Activated CD4-positive, alpha-beta memory T cell treated with anti-CD3 and anti-CD28 coated beads for 36 hours (primary cell): Measurements from ENCODE around the gene UBALD2. TPM values are rescaled to one million over a fixed set of nuclear protein-coding genes. Genes with fewer than 3 reads are reported as not detected.
"Not testable (repeated sequence)": the region's sequence is repeated elsewhere in the genome, so short reads cannot be mapped to it uniquely, and the experiment has no call there.

Experiments used
- CTCF ChIA-PET: fragments of 350-600 bp; sonication (Branson Sonifier 250); formaldehyde crosslinking; loops from one replicate; lab custom pipeline; 2021; ENCODE audit warnings: antibody characterized with exemption, inconsistent platforms; lab: Charles Lee
- POLR2A ChIA-PET: fragments of 350-600 bp; sonication (Branson Sonifier 250); formaldehyde crosslinking; loops from one replicate; lab custom pipeline; 2021; ENCODE audit warnings: antibody characterized with exemption; lab: Charles Lee
- DNase-seq: peaks from one replicate; pipeline ENCODE4 v3.0.0-alpha.2; 2020
- H3K27ac Mint-ChIP-seq: one replicate; pipeline ENCODE4 v1.8.0; 2021; ENCODE audit warnings: mixed read lengths
- H3K27me3 Mint-ChIP-seq: one replicate; pipeline ENCODE4 v1.8.0; 2021; ENCODE audit warnings: mixed read lengths
- H3K36me3 Mint-ChIP-seq: one replicate; pipeline ENCODE4 v1.8.0; 2021; ENCODE audit warnings: mixed read lengths
- H3K4me1 Mint-ChIP-seq: one replicate; pipeline ENCODE4 v1.8.0; 2021; ENCODE audit warnings: low read depth, mixed read lengths
- H3K4me3 Mint-ChIP-seq: one replicate; pipeline ENCODE4 v1.8.0; 2021; ENCODE audit warnings: mild to moderate bottlenecking, mixed read lengths
- H3K9me3 Mint-ChIP-seq: one replicate; pipeline ENCODE4 v1.8.0; 2021; ENCODE audit warnings: mixed read lengths
- intact Hi-C: fragments of 100-400 bp; cut with micrococcal nuclease; formaldehyde crosslinking; loops from one replicate; pipeline ENCODE4 v1.15.1; 2023
- total RNA-seq, 2 experiments: library from RNA; stranded (reverse); gene quantifications; one replicate each; pipeline ENCODE4 v1.2.3, GENCODE V29; 2021

The UBALD2 gene
- total RNA-seq, 2 experiments from 2014 or later, result 317 TPM

DNA sequence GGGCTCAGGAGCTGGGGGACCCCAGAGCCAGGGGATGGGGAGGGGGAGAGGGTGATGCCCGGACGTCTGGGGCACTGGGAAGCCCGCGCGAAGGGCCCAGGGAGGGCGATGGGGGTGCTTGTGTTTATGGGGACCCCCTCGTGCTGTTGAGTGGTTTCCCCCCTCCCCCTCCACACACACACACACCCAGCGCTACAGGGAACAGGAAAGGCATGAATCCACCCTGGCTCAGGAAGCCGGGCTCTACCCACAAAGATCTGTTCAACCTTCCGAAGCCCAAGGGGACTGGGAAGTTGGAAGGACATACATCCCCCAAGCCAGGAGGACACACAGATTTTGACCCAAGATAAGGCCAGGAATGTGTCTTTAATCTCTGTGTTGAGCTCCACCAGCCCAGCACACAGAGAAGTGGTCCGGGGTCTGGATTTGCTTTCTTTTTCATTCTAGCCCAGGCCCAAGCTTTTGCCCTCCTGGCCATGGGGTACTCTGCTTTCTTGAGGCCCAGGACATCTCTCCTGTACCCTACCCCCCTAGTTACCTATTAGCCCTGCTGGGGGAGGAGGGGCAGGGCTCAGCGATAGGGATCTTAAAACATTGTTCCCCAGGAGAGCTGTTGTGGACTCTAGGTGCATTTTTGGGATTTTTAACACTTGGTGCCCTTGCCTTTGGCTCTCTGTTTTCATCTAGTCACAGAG lies 1.2 kb downstream of the UBALD2 start:
- ChIA-PET POLR2A (interaction anchor here (0.6 to 12.3 kb wide), 13 partner anchors 9 to 145 kb away, joined by 3 to 298 read pairs (median 7); no protein-coding TSS in a partner anchor), CTCF (interaction anchor here (0.7 to 4.2 kb wide), 5 partner anchors 13 to 145 kb away, joined by 3 to 31 read pairs (median 5); no protein-coding TSS in a partner anchor)
- Mint-ChIP-seq H3K9me3 (no peaks in the 10 kb centered on the region), H3K36me3 (peaks cover 52% of the 10 kb centered on the region), H3K27ac (peak overlapping the region; percentile 97), H3K27me3 (no peaks in the 10 kb centered on the region), H3K4me1 (peaks cover 55% of the 10 kb centered on the region), H3K4me3 (peak overlapping the region; percentile 92)
- DNase-seq, result peak; percentile 43
- intact Hi-C loops, result loop anchor here (5.0 kb wide), 1 partner anchor 471 kb away; the partner anchor contains the start of genes MFSD11 and SRSF2

DNA sequence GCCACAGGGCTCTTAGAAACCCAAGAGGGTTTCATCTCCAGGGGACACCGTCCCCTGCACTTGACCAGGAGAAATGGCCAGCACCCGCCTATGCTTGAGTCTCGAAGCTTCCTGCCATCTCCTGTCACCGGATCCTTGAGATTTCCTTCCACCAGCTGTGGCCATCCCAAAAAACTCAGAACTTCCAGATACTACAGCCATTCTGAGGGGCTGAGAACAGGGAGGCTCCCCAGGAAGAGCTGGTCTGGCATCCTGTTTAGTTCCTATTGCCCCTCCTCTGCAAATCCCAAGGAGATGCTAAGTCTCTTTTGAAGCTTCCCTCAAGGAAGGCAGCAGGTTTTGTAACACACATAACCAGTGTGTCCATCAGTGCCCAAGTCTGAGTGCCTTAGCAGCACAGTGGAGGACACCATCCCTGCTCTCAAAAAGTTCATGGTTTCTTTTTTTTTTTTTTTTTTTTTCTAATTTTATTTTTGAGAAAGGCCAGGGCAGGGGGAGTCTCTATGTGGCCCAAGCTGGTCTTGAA lies 2.0 kb downstream of the UBALD2 start:
- DNase-seq, result peak; percentile 14
- no peaks in the 10 kb centered on the region for H3K9me3 Mint-ChIP-seq
- intact Hi-C loops, result loop anchor here (5.0 kb wide), 1 partner anchor 470 kb away; the partner anchor contains the start of genes MFSD11 and SRSF2
- peaks cover 57% of the 10 kb centered on the region for H3K36me3 Mint-ChIP-seq
- H3K4me1 Mint-ChIP-seq, result peaks cover 50% of the 10 kb centered on the region
- H3K27me3 Mint-ChIP-seq, result no peaks in the 10 kb centered on the region
- ChIA-PET POLR2A (interaction anchor here (0.6 to 12.3 kb wide), 12 partner anchors 10 to 146 kb away, joined by 3 to 298 read pairs (median 7); no protein-coding TSS in a partner anchor), CTCF (interaction anchor here (0.7 to 4.2 kb wide), 5 partner anchors 11 to 146 kb away, joined by 3 to 31 read pairs (median 5); no protein-coding TSS in a partner anchor)
- peak overlapping the region; percentile 97 for H3K27ac Mint-ChIP-seq
- H3K4me3 Mint-ChIP-seq, result peak overlapping the region; percentile 92

- DNase-seq, result peak; percentile 58
- intact Hi-C loops, result loop anchor here (1.0 to 5.0 kb wide), 2 partner anchors 21 to 470 kb away; partner anchors contain the start of genes MFSD11 and SRSF2
- not testable (repeated sequence) for H3K27me3 Mint-ChIP-seq, H3K9me3 Mint-ChIP-seq
- Mint-ChIP-seq H3K27ac (peak overlapping the region; percentile 97), H3K36me3 (peaks cover 58% of the 10 kb centered on the region), H3K4me3 (peak overlapping the region; percentile 92), H3K4me1 (peaks cover 46% of the 10 kb centered on the region)
- ChIA-PET POLR2A (interaction anchor here (1.2 to 12.3 kb wide), 9 partner anchors 10 to 122 kb away, joined by 3 to 298 read pairs (median 7); no protein-coding TSS in a partner anchor), CTCF (interaction anchor here (0.6 to 4.2 kb wide), 7 partner anchors 11 to 146 kb away, joined by 3 to 31 read pairs (median 5); no protein-coding TSS in a partner anchor)
These were observed 2.4 kb downstream of the UBALD2 start for GRCh38 chr17:76267581-76268001.

GRCh38 chr17:76268015-76268749 lies 3.0 kb downstream of the UBALD2 start:
- Mint-ChIP-seq H3K27ac (peak overlapping the region; percentile 97), H3K4me1 (peaks cover 46% of the 10 kb centered on the region), H3K4me3 (peak overlapping the region; percentile 92), H3K9me3 (no peaks in the 10 kb centered on the region), H3K27me3 (no peaks in the 10 kb centered on the region), H3K36me3 (peaks cover 58% of the 10 kb centered on the region)
- CTCF ChIA-PET, result interaction anchor here (0.6 to 4.2 kb wide), 7 partner anchors 11 to 147 kb away, joined by 4 to 31 read pairs (median 10); no protein-coding TSS in a partner anchor
- intact Hi-C loops, result loop anchor here (1.0 to 5.0 kb wide), 2 partner anchors 22 to 469 kb away; partner anchors contain the start of genes MFSD11 and SRSF2
- DNase-seq, result peak; percentile 91
- POLR2A ChIA-PET, result interaction anchor here (0.6 to 12.3 kb wide), 12 partner anchors 9 to 482 kb away, joined by 3 to 298 read pairs (median 6); partner anchors contain the start of gene RNF157

DNA sequence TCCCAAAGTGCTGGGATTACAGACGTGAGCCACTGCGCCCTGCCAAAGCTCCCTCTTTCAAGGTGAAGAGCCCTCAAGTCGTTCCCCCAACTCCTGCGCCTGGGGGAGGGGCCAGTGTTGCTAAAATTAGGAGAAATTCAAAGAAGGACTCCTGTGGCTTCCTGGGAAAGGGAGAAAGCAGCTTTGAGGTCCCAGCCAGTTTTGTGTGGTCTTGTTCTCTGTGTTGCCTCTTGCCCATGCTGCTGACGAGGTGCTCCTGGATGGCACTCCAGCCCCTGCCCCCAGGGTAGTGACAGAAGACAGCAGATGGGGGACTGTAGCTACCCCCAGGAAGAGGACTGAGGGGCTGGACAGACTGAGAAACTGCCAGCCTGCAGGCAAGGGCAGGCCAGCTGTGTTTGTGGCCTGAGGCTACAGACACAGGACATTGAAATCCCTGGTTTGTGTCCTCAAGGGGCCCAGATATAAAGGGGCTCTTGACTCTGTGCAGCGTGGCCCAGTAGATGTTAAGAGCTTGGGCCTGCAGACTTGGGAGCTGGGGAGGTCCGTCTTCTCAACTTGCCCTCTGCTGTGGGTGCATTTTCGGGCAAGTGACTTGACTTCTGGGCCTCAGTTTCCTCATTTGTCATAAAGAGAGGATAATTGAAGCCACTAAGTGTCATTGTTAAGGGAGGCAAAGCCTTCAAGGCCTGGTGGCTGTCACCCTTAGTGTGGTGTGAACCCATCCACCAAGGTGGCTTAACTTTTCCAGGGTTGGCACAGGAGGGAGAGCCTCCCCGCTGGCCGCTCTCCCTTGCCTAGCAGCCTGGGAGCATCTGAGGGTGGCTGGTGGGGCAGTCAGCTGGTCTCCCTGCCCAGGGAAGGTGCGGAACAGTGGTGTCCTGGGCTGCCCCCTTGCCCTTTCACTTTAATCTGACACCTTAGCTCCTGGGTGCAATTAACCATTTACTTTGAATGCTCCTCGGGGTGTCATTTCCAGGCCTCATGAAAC lies 4.1 kb downstream of the UBALD2 start:
- DNase-seq, result peak; percentile 33
- H3K27ac Mint-ChIP-seq, result peak overlapping the region; percentile 97

GRCh38 chr17:76270127-76270592 lies 5.0 kb downstream of the UBALD2 start:
- peak; percentile 40 for DNase-seq
- CTCF ChIA-PET, result interaction anchor here (1.0 to 4.2 kb wide), 6 partner anchors 9 to 198 kb away, joined by 3 to 31 read pairs (median 8); no protein-coding TSS in a partner anchor
- Mint-ChIP-seq H3K27me3 (no peaks in the 10 kb centered on the region), H3K4me1 (peaks cover 44% of the 10 kb centered on the region), H3K4me3 (peak overlapping the region; percentile 92), H3K27ac (peak overlapping the region; percentile 98), H3K9me3 (no peaks in the 10 kb centered on the region), H3K36me3 (peaks cover 57% of the 10 kb centered on the region)
- POLR2A ChIA-PET, result interaction anchor here (0.6 to 12.3 kb wide), 11 partner anchors 9 to 259 kb away, joined by 3 to 298 read pairs (median 10); partner anchors contain the start of genes FOXJ1 and RNF157
- intact Hi-C loops, result loop anchor here (5.0 to 10.0 kb wide), 2 partner anchors 198 to 365 kb away; partner anchors contain the start of genes GALR2, MRPL38 and SRP68

More for the DNA sequence above, 4.1 kb downstream of the UBALD2 start:
- Mint-ChIP-seq H3K9me3 (no peaks in the 10 kb centered on the region), H3K36me3 (peaks cover 58% of the 10 kb centered on the region), H3K4me3 (peak overlapping the region; percentile 92), H3K4me1 (peaks cover 46% of the 10 kb centered on the region), H3K27me3 (no peaks in the 10 kb centered on the region)
- ChIA-PET CTCF (interaction anchor here (1.1 to 4.2 kb wide), 7 partner anchors 10 to 198 kb away, joined by 3 to 31 read pairs (median 10); no protein-coding TSS in a partner anchor), POLR2A (interaction anchor here (0.6 to 12.3 kb wide), 14 partner anchors 8 to 483 kb away, joined by 3 to 298 read pairs (median 4); partner anchors contain the start of gene RNF157)
- intact Hi-C loops, result loop anchor here (1.0 to 5.0 kb wide), 2 partner anchors 23 to 468 kb away; partner anchors contain the start of genes MFSD11 and SRSF2

DNA sequence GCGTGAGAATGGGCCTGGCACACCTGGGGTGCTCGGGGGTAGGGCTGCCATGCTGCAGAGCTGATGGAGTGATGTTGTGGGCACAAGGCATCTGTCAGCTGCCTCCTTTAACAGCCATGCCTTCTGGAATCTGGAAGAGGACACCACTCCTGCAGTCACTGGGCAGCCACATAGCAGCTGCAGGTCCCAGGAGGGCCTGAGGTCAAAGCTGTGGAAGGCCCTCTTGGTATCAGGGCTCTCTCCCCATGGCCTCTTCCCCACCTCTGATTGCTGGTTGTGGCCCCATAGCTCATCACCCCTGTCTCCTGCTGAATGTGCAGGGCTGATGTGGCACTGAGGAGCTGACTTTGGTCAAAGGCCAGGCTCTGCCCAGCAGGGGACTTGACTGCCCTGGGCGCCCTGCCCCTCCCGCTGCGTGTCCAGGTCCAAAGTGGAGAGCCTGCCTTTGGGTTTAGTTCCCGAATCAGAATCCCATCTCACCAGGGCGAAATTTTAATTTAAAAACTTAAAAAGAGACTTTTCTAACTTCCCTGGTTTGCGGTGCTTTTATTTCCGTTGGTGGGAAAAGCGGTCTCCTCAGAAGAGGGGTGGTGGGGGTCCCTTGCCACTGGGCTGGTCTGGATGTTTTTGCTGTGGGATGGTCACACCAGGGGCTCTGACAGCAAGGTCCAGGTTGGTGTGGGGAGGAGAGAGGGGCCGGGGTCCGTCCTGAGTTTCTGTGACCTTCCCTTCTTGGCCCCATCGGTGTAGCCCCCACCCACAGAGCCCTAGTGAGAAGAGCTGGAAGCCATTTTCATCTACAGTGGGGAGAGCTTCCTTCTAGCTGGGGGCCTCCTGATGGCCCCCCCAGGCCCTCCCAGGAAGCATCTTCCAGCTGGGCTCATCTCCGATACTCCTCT lies 5.9 kb downstream of the UBALD2 start:
- H3K27me3 Mint-ChIP-seq, result no peaks in the 10 kb centered on the region
- H3K4me1 Mint-ChIP-seq, result peaks cover 48% of the 10 kb centered on the region
- POLR2A ChIA-PET, result interaction anchor here (0.7 to 12.3 kb wide), 16 partner anchors 7 to 167 kb away, joined by 3 to 298 read pairs (median 7); partner anchors contain the start of genes EXOC7, FOXJ1, RNF157 and UBALD2
- CTCF ChIA-PET, result interaction anchor here (1.0 to 2.9 kb wide), 6 partner anchors 8 to 149 kb away, joined by 3 to 26 read pairs (median 8); no protein-coding TSS in a partner anchor
- no peaks in the 10 kb centered on the region for H3K9me3 Mint-ChIP-seq
- peak overlapping the region; percentile 85 for H3K4me3 Mint-ChIP-seq
- H3K36me3 Mint-ChIP-seq, result peaks cover 54% of the 10 kb centered on the region
- intact Hi-C loops, result loop anchor here (5.0 to 10.0 kb wide), 2 partner anchors 199 to 366 kb away; partner anchors contain the start of genes GALR2, MRPL38 and SRP68
- peak overlapping the region; percentile 98 for H3K27ac Mint-ChIP-seq
- peak; percentile 55 for DNase-seq

DNA sequence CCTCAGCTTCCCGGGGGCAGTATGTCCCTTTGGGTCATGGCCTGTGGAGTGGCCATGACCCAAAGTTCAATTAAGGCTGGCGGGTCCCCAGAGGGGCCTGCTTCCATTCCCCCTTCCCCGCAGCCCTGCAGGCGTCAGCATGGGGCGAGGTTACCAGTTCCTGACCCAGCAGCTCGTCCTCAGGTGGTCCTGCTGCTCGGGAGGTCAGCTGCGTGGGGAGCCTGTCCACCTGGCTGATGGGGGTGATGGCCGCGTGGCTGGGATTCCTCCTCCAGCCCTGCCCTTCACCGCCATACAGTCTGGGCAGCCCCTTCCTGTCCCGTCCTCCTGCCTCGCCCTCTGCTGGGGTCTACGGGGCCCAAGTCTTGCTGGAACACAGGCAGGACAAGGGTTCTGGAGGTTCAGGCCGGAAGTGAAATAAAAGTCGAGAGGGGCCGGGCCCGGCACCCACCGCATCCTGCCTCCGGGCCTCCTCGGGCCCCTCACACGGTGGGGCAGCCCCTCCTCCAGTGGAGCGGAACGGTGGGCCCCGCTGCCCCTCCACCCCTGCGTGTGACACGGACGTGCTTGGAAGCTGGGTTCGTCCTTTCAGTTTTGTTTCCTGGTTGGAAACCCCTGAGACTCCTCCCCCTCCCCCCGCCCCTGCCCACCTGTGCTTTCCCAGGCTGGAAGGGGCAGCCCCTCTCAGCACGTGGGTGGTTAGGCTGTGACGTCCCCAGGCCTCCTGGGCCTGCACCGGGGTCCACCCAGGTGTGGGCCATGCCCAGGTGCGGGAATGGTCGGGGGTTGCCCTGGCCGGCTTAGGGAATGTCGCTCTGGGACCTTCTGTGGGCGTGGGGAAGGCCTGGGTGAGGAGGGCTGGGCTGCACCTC lies 6.8 kb downstream of the UBALD2 start:
- ChIA-PET CTCF (interaction anchor here (0.8 to 5.0 kb wide), 8 partner anchors 8 to 151 kb away, joined by 3 to 38 read pairs (median 7); no protein-coding TSS in a partner anchor), POLR2A (interaction anchor here (0.6 to 12.3 kb wide), 21 partner anchors 8 to 200 kb away, joined by 3 to 298 read pairs (median 6); partner anchors contain the start of genes EXOC7, FOXJ1, RNF157 and SRP68)
- Mint-ChIP-seq H3K36me3 (peaks cover 45% of the 10 kb centered on the region), H3K4me3 (peak overlapping the region; percentile 85), H3K27me3 (no peaks in the 10 kb centered on the region), H3K9me3 (no peaks in the 10 kb centered on the region), H3K27ac (peak overlapping the region; percentile 98), H3K4me1 (peaks cover 51% of the 10 kb centered on the region)
- intact Hi-C loops, result loop anchor here (1.0 to 10.0 kb wide), 4 partner anchors 8 to 367 kb away; partner anchors contain the start of genes GALR2, MRPL38 and SRP68
- DNase-seq, result peak; percentile 94
